Stomach (tissue), 9 donors: ENCODE results near the gene LRP1. TPM values are rescaled to one million over a fixed set of nuclear protein-coding genes. Genes with fewer than 3 reads are reported as not detected.

Experiments used
- DNase-seq, 2 donors: peaks; one replicate each; pipeline versions ENCODE4 v3.0.0 to v3.0.0-alpha.2; 2013 to 2019
- H3K27ac ChIP-seq, 5 donors: fragments of 200-600 bp in 4 of 5; sonication (generic) in 4 of 5; one replicate each; pipeline ENCODE4 v1.5.1; 2013 to 2019; ENCODE audit warnings: mild to moderate bottlenecking in 1 of 5, moderate library complexity in 1 of 5
- H3K27me3 ChIP-seq, 3 donors: fragments of 200-600 bp; sonication (generic); one replicate each; pipeline ENCODE4 v1.5.1; 2017 to 2019; ENCODE audit warnings: mixed run types in 1 of 3
- H3K36me3 ChIP-seq, 4 donors: fragments of 200-600 bp; sonication (generic); 1 replicate in 3 of 4; 2 replicates in 1 of 4; pipeline ENCODE4 v1.5.1; 2016 to 2019
- H3K4me1 ChIP-seq, 4 donors: fragments of 200-600 bp; sonication (generic); one replicate each; pipeline ENCODE4 v1.5.1; 2016 to 2019
- H3K4me3 ChIP-seq, 4 donors: fragments of 200-600 bp; sonication (generic) in 3 of 4; one replicate each; pipeline ENCODE4 v1.5.1; 2016 to 2019; ENCODE audit warnings: mild to moderate bottlenecking in 1 of 4
- H3K9me3 ChIP-seq, 4 donors: fragments of 200-600 bp; sonication (generic); one replicate each; pipeline ENCODE4 v1.5.1; 2016 to 2019
- CTCF ChIP-seq, 7 experiments: fragments of 450-650 bp in 4 of 7; fragments of 200-600 bp in 3 of 7; sonication (generic) in 3 of 7; IDR thresholded peaks; one replicate each; pipeline ENCODE4 v1.5.1; 2016 to 2019; ENCODE audit warnings: antibody characterized with exemption in 7 of 7, control low read depth in 2 of 7, mild to moderate bottlenecking in 1 of 7
- EP300 ChIP-seq: sonication (generic); formaldehyde crosslinking; IDR thresholded peaks from one replicate; pipeline ENCODE4 v1.6.1; 2017; ENCODE audit warnings: antibody characterized with exemption
- POLR2A ChIP-seq, 4 donors: fragments of 450-650 bp; IDR thresholded peaks; one replicate each; pipeline ENCODE4 v1.6.1; 2016; ENCODE audit warnings: antibody characterized with exemption in 4 of 4, control low read depth in 2 of 4, mild to moderate bottlenecking in 1 of 4, moderate library complexity in 1 of 4
- POLR2AphosphoS5 ChIP-seq, 3 donors: sonication (generic); formaldehyde crosslinking; IDR thresholded peaks; one replicate each; pipeline ENCODE4 v1.6.1; 2016; ENCODE audit warnings: antibody characterized with exemption in 3 of 3
- WGBS, 5 donors: extraction: QIAGEN DNeasy Blood & Tissue Kit in 3 of 5; methylation state at CpG; one replicate each; pipeline versions ENCODE4 v1.1.5 to v1.1.7; 2013 to 2018; 5-methylcytosine and 5-hydroxymethylcytosine counted together
- intact Hi-C: fragments of 100-400 bp; cut with DNase I; formaldehyde crosslinking; loops from one replicate; pipeline ENCODE4 v1.15.1; 2023; ENCODE audit warnings: low total_unique reads
- polyA plus RNA-seq, 3 donors: library from polyadenylated mRNA; stranded (reverse); fragments of 200-250 nt; gene quantifications; one replicate each; pipeline ENCODE4 v1.2.3, GENCODE V29; 2013
- total RNA-seq, 5 donors: library from RNA; depleted of rRNA; stranded (reverse); fragments of >200 nt; gene quantifications; one replicate each; pipeline versions ENCODE4 v1.1.0 to v1.2.3, GENCODE V29; 2014 to 2016
- donor health status: healthy with polysubstance abuse.
- donor health status: Bipolar disorder and iron deficiency.
- donor health status: healthy.

LRP1 gene
- total and polyA plus RNA-seq, 8 donors, result 13.5 to 510 (median 100) TPM

GRCh38 chr12:57241402-57242310 is 113.4 kb downstream of the LRP1 start:
- H3K27me3 ChIP-seq, result peaks cover 24 to 84% (median 66%) of the 10 kb centered on the region in 3 donors
- no peak for TF ChIP-seq POLR2AphosphoS5 (IDR thresholded peaks at IDR 0.05)
- TF ChIP-seq POLR2A (IDR thresholded peaks at IDR 0.05), result no peak
- TF ChIP-seq EP300, result no peak
- no peak for TF ChIP-seq CTCF (IDR thresholded peaks at IDR 0.05)
- no peaks in the 10 kb centered on the region for H3K36me3 ChIP-seq
- 7 to 11% (median 9%) methylated on average over 35 to 48 of the region's 48 CpGs for WGBS, 5 donors
- peak overlapping the region in 2 of 4 donors; percentile 40 to 53 for H3K4me3 ChIP-seq
- H3K4me1 ChIP-seq, result peaks cover 59 to 77% (median 75%) of the 10 kb centered on the region in 4 donors
- DNase-seq, result peak in 1 of 2 donors; percentile 36
- no peak overlapping the region for H3K27ac ChIP-seq
- intact Hi-C loops, result no loop called here
- H3K9me3 ChIP-seq, result no peaks in the 10 kb centered on the region

GRCh38 chr12:57242329-57242690 is 114.0 kb downstream of the LRP1 start:
- peak; percentile 58 to 70 for DNase-seq
- WGBS, 5 donors, result 0 to 2% (median 1%) methylated on average over 6 to 18 of the region's 18 CpGs
- H3K4me1 ChIP-seq, result peaks cover 59 to 70% (median 69%) of the 10 kb centered on the region in 4 donors
- H3K9me3 ChIP-seq, result no peaks in the 10 kb centered on the region
- TF ChIP-seq CTCF (IDR thresholded peaks at IDR 0.05) (no peak), POLR2A (IDR thresholded peaks at IDR 0.05) (no peak), EP300 (no peak), POLR2AphosphoS5 (IDR thresholded peaks at IDR 0.05) (no peak)
- no peaks in the 10 kb centered on the region for H3K36me3 ChIP-seq
- peak overlapping the region; percentile 22 to 53 (median 38) for H3K4me3 ChIP-seq
- peak overlapping the region in 1 of 5 donors; percentile 14 for H3K27ac ChIP-seq
- intact Hi-C loops, result no loop called here
- H3K27me3 ChIP-seq, result peaks cover 24 to 83% (median 63%) of the 10 kb centered on the region in 3 donors

- Histone ChIP-seq H3K27me3 (peaks cover 24 to 77% (median 58%) of the 10 kb centered on the region in 3 donors), H3K9me3 (no peaks in the 10 kb centered on the region), H3K4me1 (peaks cover 54 to 65% (median 63%) of the 10 kb centered on the region in 4 donors), H3K27ac (peak overlapping the region in 1 of 5 donors; percentile 14), H3K36me3 (no peaks in the 10 kb centered on the region), H3K4me3 (peak overlapping the region; percentile 22 to 53 (median 38))
- WGBS, 5 donors, result 1 to 3% (median 3%) methylated on average over 26 to 45 of the region's 45 CpGs
- intact Hi-C loops, result no loop called here
- TF ChIP-seq EP300, result no peak
- no peak for TF ChIP-seq POLR2A (IDR thresholded peaks at IDR 0.05)
- TF ChIP-seq CTCF (IDR thresholded peaks at IDR 0.05), result peak in 5 of 7 experiments; percentile 17 to 72 (median 42)
- no peak for TF ChIP-seq POLR2AphosphoS5 (IDR thresholded peaks at IDR 0.05)
- DNase-seq, result peak; percentile 63 to 88
These were observed 114.6 kb downstream of the LRP1 start for GRCh38 chr12:57242691-57243454.
